Activated CD8-positive, alpha-beta T cell treated with anti-CD3 and anti-CD28 coated beads for 36 hours (primary cell): Measurements from ENCODE around the gene GIMAP1. TPM values are rescaled to one million over a fixed set of nuclear protein-coding genes. Genes with fewer than 3 reads are reported as not detected.

ENCODE experiments used
- ATAC-seq: fragments of 200-7000 bp; cut with Tn5 transposase; one replicate; pipeline ENCODE4 v1.10.0; 2021; ENCODE audit warnings: mild to moderate bottlenecking, moderate library complexity
- CTCF ChIA-PET: fragments of 350-600 bp; sonication (Branson Sonifier 250); formaldehyde crosslinking; loops from one replicate; lab custom pipeline; 2021; ENCODE audit warnings: antibody characterized with exemption; lab: Charles Lee
- POLR2A ChIA-PET: fragments of 350-600 bp; sonication (Branson Sonifier 250); formaldehyde crosslinking; loops from one replicate; lab custom pipeline; 2021; ENCODE audit warnings: antibody characterized with exemption; lab: Charles Lee
- DNase-seq: peaks from one replicate; pipeline ENCODE4 v3.0.0-alpha.2; 2020
- H3K27ac Mint-ChIP-seq: one replicate; pipeline ENCODE4 v1.8.0; 2021; ENCODE audit warnings: mild to moderate bottlenecking, mixed read lengths
- H3K27me3 Mint-ChIP-seq: one replicate; pipeline ENCODE4 v1.8.0; 2021; ENCODE audit warnings: mixed read lengths
- H3K36me3 Mint-ChIP-seq: one replicate; pipeline ENCODE4 v1.8.0; 2021; ENCODE audit warnings: low read depth, mixed read lengths
- H3K4me1 Mint-ChIP-seq: one replicate; pipeline ENCODE4 v1.8.0; 2021; ENCODE audit warnings: low read depth, mixed read lengths
- H3K4me3 Mint-ChIP-seq: one replicate; pipeline ENCODE4 v1.8.0; 2021; ENCODE audit warnings: mild to moderate bottlenecking, moderate library complexity, mixed read lengths
- H3K9me3 Mint-ChIP-seq: one replicate; pipeline ENCODE4 v1.8.0; 2021; ENCODE audit warnings: mixed read lengths
- CTCF ChIP-seq: fragments of 200-600 bp; IDR thresholded peaks from one replicate; pipeline ENCODE4 v1.8.0; 2022; ENCODE audit warnings: antibody characterized with exemption, mild to moderate bottlenecking
- intact Hi-C: fragments of 100-400 bp; cut with micrococcal nuclease; formaldehyde crosslinking; loops from one replicate; pipeline ENCODE4 v1.10.0; 2022
- total RNA-seq, 2 experiments: library from RNA; stranded (reverse); gene quantifications; one replicate each; pipeline ENCODE4 v1.2.3, GENCODE V29; 2021

Gene GIMAP1
- total RNA-seq, 2 experiments from 2014 or later = 8.7 to 9.3 TPM

- CTCF ChIA-PET = interaction anchor here (0.6 to 1.7 kb wide), 8 partner anchors 15 to 289 kb away, joined by 3 to 8 read pairs (median 4); partner anchors contain the start of gene GIMAP1
- DNase-seq (peak; percentile 43), ATAC-seq (no peak)
- no peaks in the 10 kb centered on the region for H3K27me3 Mint-ChIP-seq
- TF ChIP-seq CTCF = no peak
- POLR2A ChIA-PET = interaction anchor here (0.6 to 3.7 kb wide), 26 partner anchors 9 to 289 kb away, joined by 3 to 39 read pairs (median 6); partner anchors contain the start of genes GIMAP1, GIMAP2, GIMAP4 and GIMAP7
- intact Hi-C loops = loop anchor here (2.0 to 5.0 kb wide), 5 partner anchors 17 to 286 kb away; partner anchors contain the start of genes GIMAP4 and GIMAP8
- H3K4me3 Mint-ChIP-seq = peak overlapping the region; percentile 89
- H3K9me3 Mint-ChIP-seq = peaks cover 7% of the 10 kb centered on the region
- peaks cover 72% of the 10 kb centered on the region for H3K4me1 Mint-ChIP-seq
- peak overlapping the region; percentile 97 for H3K27ac Mint-ChIP-seq
- peaks cover 52% of the 10 kb centered on the region for H3K36me3 Mint-ChIP-seq
These were observed 21.7 kb downstream of the GIMAP1 start for GRCh38 chr7:150738092-150738491.

- peaks cover 72% of the 10 kb centered on the region for H3K4me1 Mint-ChIP-seq
- ChIA-PET CTCF (interaction anchor here (0.6 to 1.7 kb wide), 7 partner anchors 15 to 186 kb away, joined by 3 to 6 read pairs (median 4); partner anchors contain the start of gene GIMAP1), POLR2A (interaction anchor here (0.6 to 3.7 kb wide), 27 partner anchors 9 to 289 kb away, joined by 3 to 39 read pairs (median 6); partner anchors contain the start of genes GIMAP1, GIMAP2, GIMAP4 and GIMAP6)
- H3K36me3 Mint-ChIP-seq = peaks cover 57% of the 10 kb centered on the region
- ATAC-seq (peak; percentile 28), DNase-seq (no peak)
- intact Hi-C loops = loop anchor here (2.0 to 5.0 kb wide), 5 partner anchors 16 to 286 kb away; partner anchors contain the start of genes GIMAP4 and GIMAP8
- peak overlapping the region; percentile 89 for H3K4me3 Mint-ChIP-seq
- TF ChIP-seq CTCF = no peak
- peak overlapping the region; percentile 97 for H3K27ac Mint-ChIP-seq
- peaks cover 7% of the 10 kb centered on the region for H3K9me3 Mint-ChIP-seq
- H3K27me3 Mint-ChIP-seq = no peaks in the 10 kb centered on the region
These were observed 22.2 kb downstream of the GIMAP1 start for GRCh38 chr7:150738591-150739001.

GRCh38 chr7:150739033-150739432 is 22.6 kb downstream of the GIMAP1 start:
- Mint-ChIP-seq H3K36me3 (peaks cover 61% of the 10 kb centered on the region), H3K4me3 (peak overlapping the region; percentile 89), H3K27ac (peak overlapping the region; percentile 97), H3K4me1 (peaks cover 71% of the 10 kb centered on the region), H3K27me3 (no peaks in the 10 kb centered on the region), H3K9me3 (peaks cover 7% of the 10 kb centered on the region)
- peak; percentile 28 for TF ChIP-seq CTCF
- ChIA-PET POLR2A (interaction anchor here (0.6 to 3.7 kb wide), 18 partner anchors 8 to 290 kb away, joined by 3 to 39 read pairs (median 6); partner anchors contain the start of genes GIMAP1, GIMAP2, GIMAP4 and GIMAP6), CTCF (interaction anchor here (1.3 to 1.6 kb wide), 4 partner anchors 16 to 186 kb away, joined by 3 to 6 read pairs (median 5); partner anchors contain the start of gene GIMAP1)
- intact Hi-C loops = loop anchor here (2.0 to 5.0 kb wide), 5 partner anchors 16 to 287 kb away; partner anchors contain the start of genes GIMAP4 and GIMAP8
- DNase-seq (no peak), ATAC-seq (no peak)

- POLR2A ChIA-PET = interaction anchor here (0.6 to 3.7 kb wide), 6 partner anchors 7 to 289 kb away, joined by 3 to 21 read pairs (median 4); no protein-coding TSS in a partner anchor
- no peak for TF ChIP-seq CTCF
- peaks cover 71% of the 10 kb centered on the region for H3K4me1 Mint-ChIP-seq
- H3K27ac Mint-ChIP-seq = peak overlapping the region; percentile 94
- peaks cover 70% of the 10 kb centered on the region for H3K36me3 Mint-ChIP-seq
- CTCF ChIA-PET = no interaction called here
- DNase-seq (peak; percentile 44), ATAC-seq (no peak)
- intact Hi-C loops = no loop called here
- no peaks in the 10 kb centered on the region for H3K27me3 Mint-ChIP-seq
- H3K9me3 Mint-ChIP-seq = peaks cover 7% of the 10 kb centered on the region
- H3K4me3 Mint-ChIP-seq = peak overlapping the region; percentile 89
These were observed 23.6 kb downstream of the GIMAP1 start for GRCh38 chr7:150740053-150740452.
